HL-60/S4 (cell line): ENCODE data around the gene FHIT.
"Not testable (repeated sequence)": the region's sequence is repeated elsewhere in the genome, so short reads cannot be mapped to it uniquely, and the experiment has no call there.

ENCODE experiments used
- in situ Hi-C: fragments of 300-500 bp; cut with MboI; formaldehyde crosslinking; loops from 2 replicates; pipeline ENCODE4 v1.14.3; 2022; ENCODE audit warnings: low sequenced_read_pairs

The FHIT gene

DNA sequence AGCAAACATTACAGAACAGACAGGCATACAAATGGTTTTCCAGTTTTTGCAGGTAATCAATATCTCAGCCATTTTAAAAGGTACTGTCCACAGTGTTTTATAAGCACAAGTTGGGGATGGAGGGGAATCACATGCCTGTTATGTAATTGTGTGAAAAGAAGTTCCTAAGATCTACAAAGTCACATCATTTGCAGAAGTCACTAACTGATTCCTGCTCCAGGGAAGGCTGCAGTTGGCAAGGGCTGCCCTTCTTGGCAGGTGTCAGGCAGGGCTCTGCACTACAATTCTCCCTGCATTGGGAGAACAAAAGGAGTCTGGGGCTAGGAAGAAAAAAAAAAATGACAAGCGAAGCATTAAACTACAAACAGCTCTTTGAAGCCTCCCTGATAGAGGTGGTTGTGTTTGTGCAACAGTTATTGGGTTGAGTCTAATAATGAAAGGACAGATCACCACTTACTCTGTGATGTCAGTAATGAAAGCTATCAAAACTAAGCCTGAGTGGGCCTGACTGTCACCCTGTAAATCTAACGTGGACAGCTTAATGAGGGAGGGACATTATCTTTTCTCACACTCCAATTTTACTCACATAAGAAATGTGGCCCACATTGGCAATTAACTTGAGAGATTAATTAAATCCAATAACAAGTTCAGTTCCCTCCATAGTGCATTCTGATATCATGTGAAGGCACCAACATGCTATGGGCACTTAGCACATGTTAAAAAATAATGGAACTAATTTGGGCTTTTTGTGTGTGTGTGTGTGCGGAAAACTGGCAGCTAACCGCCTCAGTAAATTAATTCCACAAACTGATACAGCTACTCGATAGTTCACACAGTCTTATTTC lies 242.9 kb downstream of the FHIT start:
- in situ Hi-C loops = no loop called here

- in situ Hi-C loops = no loop called here
Measured at GRCh38 chr3:61005591-61005990, 245.7 kb downstream of the FHIT start.

DNA sequence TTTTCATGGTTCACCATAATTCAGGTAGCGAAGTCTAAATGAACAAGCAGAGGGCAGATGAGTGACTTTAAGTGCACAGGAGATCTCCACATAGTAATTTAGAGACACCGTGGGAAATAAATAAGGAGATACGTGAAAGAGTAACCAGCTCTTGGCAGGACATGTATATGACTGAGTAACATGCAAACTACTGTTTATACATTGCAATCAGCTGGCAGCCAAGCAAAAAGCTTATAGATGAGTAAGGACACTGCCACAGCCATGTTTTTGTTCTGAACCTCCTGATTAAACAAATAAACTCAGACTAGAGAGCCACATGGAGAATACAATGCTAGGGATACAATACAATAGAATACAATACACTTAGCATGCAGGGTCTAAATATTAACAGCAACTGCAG lies 252.4 kb downstream of the FHIT start:
- in situ Hi-C loops = no loop called here

DNA sequence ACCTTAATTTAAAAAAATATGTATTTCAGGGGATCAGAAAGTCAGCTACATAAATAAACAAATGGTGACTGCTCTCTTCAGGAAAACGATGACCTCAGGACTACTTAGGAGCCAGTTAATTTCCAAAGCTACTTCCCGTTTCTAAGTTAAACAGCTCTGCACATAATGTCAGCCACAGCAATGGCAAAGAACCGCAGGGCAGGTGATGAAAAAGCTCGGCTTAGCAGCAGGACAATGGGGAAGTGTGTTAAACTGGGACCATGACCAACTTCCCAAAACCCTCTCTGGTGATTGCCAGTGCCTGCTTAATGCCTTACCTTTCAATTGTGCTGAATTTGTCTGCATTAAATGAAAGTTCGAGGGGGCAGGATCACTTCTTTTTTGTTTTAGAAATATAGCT lies 258.9 kb downstream of the FHIT start:
- in situ Hi-C loops = no loop called here

DNA sequence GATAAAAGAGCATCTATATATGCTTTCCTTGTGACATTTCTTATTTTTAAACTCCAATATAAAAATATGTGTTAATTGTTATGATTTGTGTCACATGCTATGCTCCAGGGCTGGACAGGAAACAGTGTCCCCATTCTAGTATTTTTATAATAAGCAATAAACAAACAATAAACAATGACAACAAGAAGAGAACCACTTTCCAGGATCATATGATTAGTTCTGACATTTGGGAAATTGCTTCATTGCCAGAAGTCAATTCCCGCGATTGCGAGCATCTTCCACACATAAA lies 260.9 kb downstream of the FHIT start:
- in situ Hi-C loops = no loop called here

- in situ Hi-C loops = no loop called here
Measured at GRCh38 chr3:60989626-60990441, 261.4 kb downstream of the FHIT start.

DNA sequence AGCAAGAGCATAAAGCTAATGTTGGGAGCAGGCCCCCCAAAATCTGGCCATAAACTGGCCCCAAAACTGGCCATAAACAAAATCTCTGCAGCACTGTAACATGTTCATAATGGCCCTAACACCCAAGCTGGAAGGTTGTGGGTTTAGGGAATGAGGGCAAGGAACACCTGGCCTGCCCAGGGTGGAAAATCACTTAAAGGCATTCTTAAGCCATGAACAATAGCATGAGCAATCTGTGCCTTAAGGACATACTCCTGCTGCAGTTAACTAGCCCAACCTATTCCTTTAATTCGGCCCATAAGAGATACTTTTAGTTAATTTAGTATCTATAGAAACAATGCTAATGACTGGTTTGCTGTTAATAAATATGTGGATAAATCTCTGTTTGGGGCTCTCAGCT lies 264.1 kb downstream of the FHIT start:
- in situ Hi-C loops = not testable (repeated sequence)

DNA sequence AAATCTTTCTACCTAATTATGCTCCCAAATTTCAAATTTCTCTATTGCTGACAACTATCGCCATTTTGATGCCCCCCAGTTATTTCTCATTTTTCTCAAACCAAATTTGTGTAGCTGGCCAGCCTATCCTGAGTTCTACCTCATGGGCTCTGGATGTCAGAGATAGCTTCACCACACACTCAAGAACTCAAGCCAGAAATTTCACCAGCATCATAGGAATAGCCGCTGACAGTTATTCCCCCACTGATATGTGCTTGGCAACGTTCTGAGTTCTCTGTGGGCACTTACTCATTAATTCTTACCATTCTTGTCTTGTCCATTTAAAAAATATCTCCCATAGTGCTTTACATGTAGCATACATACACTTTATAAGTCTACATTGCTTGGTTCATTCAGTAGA lies 264.7 kb downstream of the FHIT start:
- in situ Hi-C loops = no loop called here

DNA sequence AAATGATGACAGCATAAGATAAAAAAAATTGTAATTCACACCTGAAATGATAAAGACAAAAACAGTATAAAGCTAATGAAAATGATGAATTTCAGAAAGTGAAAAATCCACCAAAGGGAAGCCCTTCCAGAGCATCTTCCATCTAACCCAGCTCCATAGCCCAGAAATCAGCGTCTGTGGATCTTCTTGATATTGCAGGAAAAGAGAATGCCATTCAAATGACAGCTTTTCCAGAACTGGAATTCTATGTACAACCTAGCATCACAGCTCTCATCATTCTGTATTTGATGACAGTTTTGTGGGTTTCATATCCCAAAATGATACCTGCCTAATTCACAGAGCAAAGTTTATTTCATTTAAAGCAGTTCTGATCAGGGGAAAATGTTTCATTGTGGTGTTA lies 267.3 kb downstream of the FHIT start:
- in situ Hi-C loops = no loop called here

GRCh38 chr3:60980342-60980692 lies 270.9 kb downstream of the FHIT start:
- in situ Hi-C loops = no loop called here

DNA sequence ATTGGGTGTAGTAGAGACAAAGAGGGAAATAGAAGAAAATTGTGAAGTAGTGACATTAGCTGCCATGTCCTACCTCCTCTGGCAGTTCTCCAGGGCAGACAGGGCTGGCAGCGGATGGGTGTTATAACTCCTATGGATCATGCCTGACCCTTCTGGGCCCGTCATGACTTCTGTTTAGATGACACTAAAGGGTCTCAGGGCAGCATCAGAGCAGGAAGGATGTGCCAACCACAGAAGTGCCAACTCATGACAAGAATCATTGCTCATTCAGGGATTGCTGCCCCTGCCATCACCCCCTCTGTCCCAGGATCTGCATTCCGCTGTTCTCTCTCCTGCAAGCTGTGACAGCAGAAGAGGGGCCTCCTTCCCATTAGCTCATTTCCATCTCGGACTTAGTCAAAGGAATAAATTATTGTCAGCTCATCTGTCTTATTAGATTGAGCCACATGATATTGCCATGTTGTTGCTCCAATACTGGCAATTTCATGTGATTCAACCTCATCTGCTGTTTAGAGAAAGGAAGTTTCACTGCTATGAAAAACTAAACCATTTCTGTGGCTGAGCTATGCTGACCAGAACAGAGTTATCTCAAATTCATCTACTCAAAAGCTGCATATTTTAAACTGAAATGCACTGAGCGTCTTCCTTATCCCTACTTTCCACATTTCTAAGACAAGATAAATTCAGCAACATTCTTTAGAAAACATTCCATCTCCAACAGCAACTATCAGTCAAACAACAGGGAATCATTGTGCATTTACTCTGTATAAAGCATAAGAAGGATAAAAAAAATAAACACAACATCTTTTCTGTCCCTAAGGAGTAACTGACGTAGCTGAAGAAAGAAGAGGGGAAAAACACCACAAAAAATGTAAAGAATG lies 271.6 kb downstream of the FHIT start:
- in situ Hi-C loops = no loop called here

DNA sequence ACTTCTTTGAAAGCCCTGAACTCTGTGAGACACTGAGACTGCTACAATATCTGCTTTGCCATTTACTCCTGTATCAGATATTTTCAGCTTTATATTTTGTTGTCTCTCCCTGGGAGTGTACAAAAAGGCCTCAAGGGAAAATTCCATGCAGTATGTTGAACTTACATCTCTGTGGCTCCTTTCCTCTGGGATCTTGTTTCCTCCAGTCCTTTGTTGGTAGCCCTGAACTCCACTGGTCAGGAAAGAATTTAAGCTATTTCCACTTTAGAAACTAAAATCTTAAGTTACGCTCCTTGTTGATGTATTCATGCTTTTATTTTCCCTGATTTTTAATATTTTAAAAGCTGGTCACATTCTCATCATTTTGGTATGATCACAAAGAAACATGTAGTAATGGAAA lies 277.9 kb downstream of the FHIT start:
- in situ Hi-C loops = no loop called here

- in situ Hi-C loops = no loop called here
Measured at GRCh38 chr3:60972599-60972998, 278.7 kb downstream of the FHIT start.

DNA sequence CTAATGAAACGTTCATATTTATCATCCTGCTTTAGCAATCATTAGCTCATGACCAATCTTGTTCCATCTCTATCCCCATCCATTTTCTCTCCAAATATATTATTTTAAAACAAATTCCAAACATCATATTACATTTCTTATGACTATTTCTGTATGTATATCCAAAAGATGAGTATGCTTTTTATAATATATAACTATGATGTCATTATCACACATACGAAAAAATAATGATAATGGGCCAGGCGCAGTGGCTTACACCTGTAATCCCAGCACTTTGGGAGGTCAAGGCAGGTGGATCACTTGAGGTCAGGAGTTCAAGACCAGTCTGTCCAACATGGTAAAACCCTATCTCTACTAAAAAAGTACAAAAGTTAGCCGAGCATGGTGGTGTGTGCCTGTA lies 280.4 kb downstream of the FHIT start:
- in situ Hi-C loops = no loop called here

DNA sequence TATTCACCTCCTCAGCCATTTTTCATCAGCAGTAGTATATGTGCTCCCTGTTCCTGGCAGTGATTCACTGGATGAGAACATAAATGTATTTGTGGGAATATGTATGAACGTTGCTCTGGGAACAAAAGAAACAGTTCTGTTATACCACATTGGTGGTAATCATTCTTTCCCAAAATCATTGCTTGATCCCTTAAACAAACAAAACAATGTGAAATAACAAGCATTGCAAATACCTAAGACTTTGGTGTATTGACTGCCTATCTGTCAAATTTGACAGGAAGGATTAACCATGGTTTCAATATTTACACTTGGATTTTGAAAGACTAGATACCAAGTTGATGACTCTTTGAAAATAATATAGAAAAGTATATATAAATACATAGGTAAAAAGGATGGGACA lies 284.1 kb downstream of the FHIT start:
- in situ Hi-C loops = no loop called here

DNA sequence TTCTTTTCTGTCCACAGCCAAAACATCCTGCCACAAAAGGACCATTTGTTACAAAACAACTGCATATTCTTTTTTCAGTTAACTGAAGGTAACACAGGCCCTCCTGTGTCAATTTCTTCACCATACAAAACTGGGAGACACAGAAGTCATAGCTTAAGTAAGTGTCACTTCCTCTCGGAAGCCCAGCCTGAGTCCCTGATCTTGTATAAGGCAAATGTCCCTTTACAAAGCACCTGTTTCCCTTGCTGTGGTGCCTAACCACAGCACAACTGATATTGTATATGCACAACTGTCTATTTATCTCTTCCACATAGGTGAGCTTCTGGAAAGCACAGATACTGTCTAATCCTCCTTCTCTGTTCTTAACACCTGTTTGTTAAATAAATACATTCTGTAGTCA lies 293.7 kb downstream of the FHIT start:
- in situ Hi-C loops = no loop called here

DNA sequence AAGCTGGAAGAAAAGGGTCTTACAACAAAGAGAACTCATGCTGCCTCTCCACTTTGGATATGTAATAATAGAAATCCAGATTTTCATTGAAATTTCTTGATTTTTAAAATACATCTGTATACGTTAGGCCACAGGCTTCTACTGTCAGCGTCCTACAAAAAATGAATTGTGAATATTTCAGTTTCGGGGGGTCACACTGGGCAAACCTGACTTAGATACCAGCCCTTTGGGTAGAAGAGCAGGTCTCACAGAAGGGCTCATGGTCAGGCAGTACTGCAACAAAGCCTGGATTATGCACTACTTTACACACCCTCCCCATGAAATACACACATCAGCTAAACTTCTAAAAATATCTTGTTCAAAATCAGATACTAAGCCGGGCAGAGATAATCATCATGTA lies 294.5 kb downstream of the FHIT start:
- in situ Hi-C loops = no loop called here

GRCh38 chr3:60955034-60955433 lies 296.2 kb downstream of the FHIT start:
- in situ Hi-C loops = no loop called here

GRCh38 chr3:60954048-60954447 lies 297.2 kb downstream of the FHIT start:
- in situ Hi-C loops = no loop called here

DNA sequence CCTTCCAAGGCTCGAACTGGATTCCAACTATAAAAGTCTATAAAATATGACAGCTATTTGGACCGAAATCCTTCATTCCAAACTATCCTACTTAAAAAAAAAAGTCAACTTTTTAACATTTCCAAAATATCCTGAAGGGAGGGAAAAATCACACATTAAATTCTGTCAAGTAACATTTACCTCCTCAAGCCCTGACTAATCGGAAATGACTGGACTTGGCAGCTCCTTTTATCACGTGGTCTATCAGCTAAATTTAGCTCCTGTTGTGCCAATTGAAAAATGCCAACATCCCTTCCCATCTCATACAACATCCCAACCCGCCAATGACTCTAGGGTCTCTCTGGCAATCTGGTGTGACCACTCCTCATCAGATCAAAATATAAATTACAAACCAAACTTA lies 297.9 kb downstream of the FHIT start:
- in situ Hi-C loops = no loop called here

DNA sequence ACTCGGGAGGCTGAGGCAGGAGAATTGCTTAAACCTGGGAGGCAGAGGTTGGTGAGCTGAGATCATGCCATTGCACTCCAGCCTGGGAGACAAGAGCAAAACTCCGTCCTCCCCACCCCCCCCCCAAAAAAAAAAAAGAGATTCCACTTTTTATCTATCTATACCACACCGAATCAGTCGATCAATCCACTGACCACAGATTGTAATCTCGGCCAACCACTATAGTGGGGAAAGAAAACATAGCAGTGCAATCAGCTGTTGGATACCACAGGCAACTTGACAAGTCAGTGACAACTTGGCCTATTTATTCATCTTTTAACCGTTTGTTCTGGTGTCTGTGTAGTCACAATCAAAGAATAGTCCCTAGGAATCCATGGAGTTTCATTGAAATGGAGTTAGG lies 299.2 kb downstream of the FHIT start:
- in situ Hi-C loops = no loop called here

DNA sequence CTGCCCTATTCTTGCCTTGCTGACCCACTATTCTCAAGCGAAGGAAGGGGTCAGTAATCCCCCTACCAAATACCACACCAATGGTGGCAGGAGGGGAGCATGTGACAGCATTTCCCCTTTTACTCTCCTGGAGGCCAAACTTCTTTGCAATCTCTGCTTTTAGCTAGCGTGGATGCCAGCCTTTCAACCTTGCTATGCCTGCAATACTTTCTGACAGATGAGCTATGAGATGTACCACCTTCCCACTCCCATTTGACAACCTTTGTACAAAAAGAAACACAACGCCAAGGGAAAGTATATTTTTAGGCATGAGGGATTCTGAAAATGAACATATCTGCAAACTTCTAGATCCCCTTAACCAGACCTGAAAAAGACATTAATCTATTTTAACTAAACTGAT lies 302.1 kb downstream of the FHIT start:
- in situ Hi-C loops = no loop called here
